Activated naive CD8-positive, alpha-beta T cell (primary cell): Measurements from ENCODE around the gene SSC5D.
"Not testable (repeated sequence)": the region's sequence is repeated elsewhere in the genome, so short reads cannot be mapped to it uniquely, and the experiment has no call there.

Experiments
- H3K27ac Mint-ChIP-seq: one replicate; pipeline ENCODE4 v1.8.0; 2021; ENCODE audit warnings: mixed read lengths
- H3K27me3 Mint-ChIP-seq: one replicate; pipeline ENCODE4 v1.8.0; 2021; ENCODE audit warnings: mixed read lengths
- H3K36me3 Mint-ChIP-seq: one replicate; pipeline ENCODE4 v1.8.0; 2021; ENCODE audit warnings: mixed read lengths
- H3K4me1 Mint-ChIP-seq: one replicate; pipeline ENCODE4 v1.8.0; 2021; ENCODE audit warnings: low read depth, mixed read lengths
- H3K4me3 Mint-ChIP-seq: one replicate; pipeline ENCODE4 v1.8.0; 2021; ENCODE audit warnings: mild to moderate bottlenecking, mixed read lengths
- H3K9me3 Mint-ChIP-seq: one replicate; pipeline ENCODE4 v1.8.0; 2021; ENCODE audit warnings: low read depth, mixed read lengths

SSC5D gene

GRCh38 chr19:55487924-55488687 is at the start of gene SSC5D:
Gene SSC5D, plus strand, starts transcription at chr19:55488436. Its CDS starts 154 bp downstream, at chr19:55488590.
- H3K27me3 Mint-ChIP-seq = peaks cover 2% of the 10 kb centered on the region
- H3K27ac Mint-ChIP-seq = peak within 1 kb of the TSS; percentile 61
- no peaks in the 10 kb centered on the region for H3K9me3 Mint-ChIP-seq
- peaks cover 13% of the 10 kb centered on the region for H3K4me1 Mint-ChIP-seq
- H3K4me3 Mint-ChIP-seq = no peak within 1 kb of the TSS
- no peaks in the 10 kb centered on the region for H3K36me3 Mint-ChIP-seq

DNA sequence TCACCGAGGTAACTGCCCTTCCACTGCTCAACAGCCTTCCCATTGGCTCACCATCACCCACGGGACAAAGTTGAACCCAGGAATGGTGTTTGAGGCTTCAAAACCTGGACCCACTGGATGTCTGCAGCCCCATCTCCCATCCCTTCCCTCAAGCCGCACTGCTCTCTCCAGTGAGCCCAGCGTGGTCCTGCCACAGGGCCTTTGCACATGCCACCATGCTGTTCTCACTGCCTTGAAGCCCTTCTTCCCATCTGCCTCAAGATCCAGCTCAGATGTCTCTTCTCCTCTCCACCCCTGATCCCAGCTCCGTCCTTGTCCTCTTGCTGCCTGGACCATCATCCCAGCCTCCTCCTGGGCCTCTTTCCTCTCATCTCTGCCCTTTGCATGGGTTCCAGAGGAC is 49.2 kb upstream of the SSC5D start:
- no peak overlapping the region for H3K27ac Mint-ChIP-seq
- H3K4me1 Mint-ChIP-seq = peaks cover 22% of the 10 kb centered on the region
- H3K4me3 Mint-ChIP-seq = no peak overlapping the region
- peaks cover 2% of the 10 kb centered on the region for H3K36me3 Mint-ChIP-seq
- no peaks in the 10 kb centered on the region for H3K9me3 Mint-ChIP-seq
- peaks cover 38% of the 10 kb centered on the region for H3K27me3 Mint-ChIP-seq

- Mint-ChIP-seq H3K36me3 (peaks cover 2% of the 10 kb centered on the region), H3K4me3 (peak overlapping the region; percentile 67), H3K27me3 (peaks cover 46% of the 10 kb centered on the region), H3K27ac (no peak overlapping the region), H3K9me3 (no peaks in the 10 kb centered on the region), H3K4me1 (peaks cover 22% of the 10 kb centered on the region)
Observed at GRCh38 chr19:55440411-55441105, 47.7 kb upstream of the SSC5D start.

- Mint-ChIP-seq H3K4me3 (peak overlapping the region; percentile 67), H3K36me3 (peaks cover 4% of the 10 kb centered on the region), H3K4me1 (peaks cover 22% of the 10 kb centered on the region), H3K9me3 (no peaks in the 10 kb centered on the region), H3K27ac (no peak overlapping the region), H3K27me3 (peaks cover 49% of the 10 kb centered on the region)
Observed at GRCh38 chr19:55441319-55441691, 46.9 kb upstream of the SSC5D start.

DNA sequence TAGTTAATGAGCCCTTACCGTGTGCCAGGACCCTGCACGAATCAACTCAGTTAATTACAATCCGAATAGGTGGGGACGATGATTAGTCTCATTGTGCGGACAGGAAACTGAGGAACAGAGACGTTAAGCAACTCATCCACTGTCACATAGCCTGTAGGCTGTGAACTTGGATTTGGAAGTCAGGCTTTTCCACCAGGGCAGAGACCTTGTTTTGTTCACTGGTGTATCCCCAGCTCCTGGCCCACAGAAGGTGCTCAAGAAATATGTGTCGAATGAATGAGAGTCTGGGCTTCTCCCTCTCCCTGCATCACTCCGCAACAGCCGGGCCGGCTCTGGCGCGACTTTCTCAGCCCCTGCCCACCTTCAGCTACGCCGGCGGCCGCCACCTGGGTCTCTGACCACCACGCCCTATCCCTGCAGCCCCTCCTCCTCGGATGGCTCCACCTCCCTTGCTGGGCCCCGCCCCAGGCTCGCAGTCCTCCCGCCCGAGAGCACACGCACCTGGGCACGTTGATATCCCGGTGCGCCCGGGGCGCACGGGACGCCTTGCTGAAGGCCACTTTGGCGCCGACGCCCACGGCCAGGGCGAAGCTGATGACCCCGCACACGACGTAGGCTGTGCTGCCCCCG is 46.4 kb upstream of the SSC5D start:
- Mint-ChIP-seq H3K4me3 (peak overlapping the region; percentile 67), H3K27ac (no peak overlapping the region), H3K9me3 (no peaks in the 10 kb centered on the region), H3K36me3 (peaks cover 4% of the 10 kb centered on the region), H3K27me3 (peaks cover 45% of the 10 kb centered on the region), H3K4me1 (peaks cover 22% of the 10 kb centered on the region)

GRCh38 chr19:55442372-55442961 is 45.8 kb upstream of the SSC5D start:
- Mint-ChIP-seq H3K27ac (no peak overlapping the region), H3K9me3 (no peaks in the 10 kb centered on the region)

DNA sequence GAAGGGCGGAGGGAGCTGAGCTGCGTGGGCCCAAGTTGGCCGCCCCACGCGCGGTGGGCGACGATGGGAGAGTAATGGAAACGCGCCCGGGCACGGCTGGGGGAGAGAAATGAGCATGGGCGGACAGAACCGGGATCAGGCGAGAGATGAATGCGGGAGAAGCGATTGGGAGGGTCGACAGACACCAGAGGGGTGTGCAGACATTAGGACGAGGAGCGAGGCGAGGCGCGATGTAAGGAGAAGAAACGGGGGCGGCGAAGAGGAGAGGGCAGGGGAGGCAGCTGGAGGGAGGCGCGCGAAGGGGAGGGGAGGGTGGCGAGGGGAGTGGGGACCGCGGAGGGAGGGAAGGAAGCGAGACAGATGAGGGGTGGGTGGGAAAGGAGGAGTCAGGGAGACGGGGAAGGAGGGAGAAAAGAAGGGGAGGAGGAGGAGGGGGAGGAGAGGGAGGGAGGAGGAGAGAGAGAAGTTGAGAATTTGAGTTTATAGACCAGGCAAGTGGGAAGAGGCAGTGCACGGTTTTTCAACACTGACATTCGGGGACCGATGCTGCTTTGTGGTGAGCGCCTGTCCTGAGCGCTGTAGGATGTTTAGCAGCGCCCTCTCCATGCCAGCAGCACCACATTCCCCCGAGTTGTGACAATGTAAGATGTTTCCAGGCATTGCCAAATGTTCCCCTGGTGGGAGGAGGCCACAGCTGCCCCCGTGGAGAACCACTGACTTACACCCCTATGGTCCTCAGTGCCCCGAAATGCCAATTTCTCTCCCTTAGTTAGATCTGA is 45.0 kb upstream of the SSC5D start, which contains the start of gene SHISA7:
Gene SHISA7, minus strand, starts transcription at position 256 of the 779 bp plus-strand sequence. CDS start 437 bp downstream, outside the sequence.
- Mint-ChIP-seq H3K27ac (peak within 1 kb of the TSS; percentile 68), H3K36me3 (peaks cover 4% of the 10 kb centered on the region), H3K4me1 (peaks cover 21% of the 10 kb centered on the region), H3K27me3 (peaks cover 40% of the 10 kb centered on the region), H3K9me3 (no peaks in the 10 kb centered on the region), H3K4me3 (peak within 1 kb of the TSS; percentile 66)

More at GRCh38 chr19:55442372-55442961, 45.8 kb upstream of the SSC5D start:
- Mint-ChIP-seq H3K36me3 (peaks cover 4% of the 10 kb centered on the region), H3K4me1 (peaks cover 21% of the 10 kb centered on the region), H3K4me3 (no peak overlapping the region), H3K27me3 (peaks cover 40% of the 10 kb centered on the region)

- no peaks in the 10 kb centered on the region for H3K9me3 Mint-ChIP-seq
Observed at GRCh38 chr19:55443824-55444480, 44.3 kb upstream of the SSC5D start.

GRCh38 chr19:55444646-55445045 is 43.6 kb upstream of the SSC5D start:
- peaks cover 4% of the 10 kb centered on the region for H3K36me3 Mint-ChIP-seq
- H3K4me3 Mint-ChIP-seq = no peak overlapping the region
- no peaks in the 10 kb centered on the region for H3K9me3 Mint-ChIP-seq
- no peak overlapping the region for H3K27ac Mint-ChIP-seq
- H3K4me1 Mint-ChIP-seq = peaks cover 19% of the 10 kb centered on the region
- H3K27me3 Mint-ChIP-seq = peaks cover 31% of the 10 kb centered on the region

More at GRCh38 chr19:55443824-55444480, 44.3 kb upstream of the SSC5D start:
- peaks cover 21% of the 10 kb centered on the region for H3K4me1 Mint-ChIP-seq
- peak overlapping the region; percentile 68 for H3K27ac Mint-ChIP-seq
- peaks cover 4% of the 10 kb centered on the region for H3K36me3 Mint-ChIP-seq
- peak overlapping the region; percentile 66 for H3K4me3 Mint-ChIP-seq
- H3K27me3 Mint-ChIP-seq = peaks cover 38% of the 10 kb centered on the region

- peaks cover 4% of the 10 kb centered on the region for H3K36me3 Mint-ChIP-seq
- H3K4me1 Mint-ChIP-seq = peaks cover 12% of the 10 kb centered on the region
- H3K9me3 Mint-ChIP-seq = no peaks in the 10 kb centered on the region
- no peak overlapping the region for H3K27ac Mint-ChIP-seq
- no peak overlapping the region for H3K4me3 Mint-ChIP-seq
- H3K27me3 Mint-ChIP-seq = peaks cover 26% of the 10 kb centered on the region
Observed at GRCh38 chr19:55446060-55446459, 42.2 kb upstream of the SSC5D start.

DNA sequence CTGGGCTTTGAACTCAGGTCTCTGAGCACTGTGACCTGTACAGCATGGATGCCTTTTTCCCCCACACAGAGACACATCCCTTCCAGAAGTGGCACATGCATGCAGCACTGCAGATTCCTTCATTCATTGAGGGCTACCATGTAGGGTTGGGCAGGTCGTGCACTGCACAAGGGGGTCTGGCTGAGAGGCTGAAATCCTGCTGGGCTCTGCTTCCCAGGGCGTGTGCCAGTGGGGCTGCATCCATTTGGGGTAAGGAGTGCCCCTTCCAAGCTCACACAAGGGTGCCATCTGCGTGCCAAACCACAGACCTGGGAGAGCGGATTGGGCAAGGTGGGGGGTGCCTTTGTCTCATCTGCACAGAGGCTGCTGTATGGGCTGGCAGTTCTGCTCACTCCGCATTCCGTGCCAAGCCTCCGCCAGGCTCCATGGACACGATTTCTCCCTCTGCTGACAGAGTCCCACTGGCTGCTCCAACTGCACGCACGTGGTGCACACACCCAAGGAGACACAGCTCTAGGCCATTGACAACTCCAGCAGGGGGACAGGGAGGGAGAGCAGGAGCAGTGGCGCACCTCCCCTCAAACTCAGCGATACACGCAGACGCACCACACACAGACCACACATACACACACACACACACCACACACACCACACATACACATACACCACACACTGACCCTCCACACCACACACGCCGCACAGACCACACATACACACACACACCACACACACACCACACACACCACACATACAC is 40.6 kb upstream of the SSC5D start:
- Mint-ChIP-seq H3K4me1 (peaks cover 4% of the 10 kb centered on the region), H3K27me3 (peaks cover 19% of the 10 kb centered on the region), H3K9me3 (no peaks in the 10 kb centered on the region), H3K27ac (no peak overlapping the region), H3K4me3 (no peak overlapping the region), H3K36me3 (peaks cover 2% of the 10 kb centered on the region)

DNA sequence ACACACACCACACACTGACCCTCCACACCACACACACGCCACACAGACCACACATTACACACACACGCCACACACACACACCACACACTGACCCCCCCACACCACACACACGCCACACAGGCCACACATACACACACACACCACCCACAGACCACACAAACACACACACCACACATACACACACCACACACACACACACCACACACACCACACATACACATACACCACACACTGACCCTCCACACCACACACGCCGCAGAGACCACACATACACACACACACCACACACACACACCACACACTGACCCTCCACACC is 40.1 kb upstream of the SSC5D start:
- H3K4me1 Mint-ChIP-seq, H3K4me3 Mint-ChIP-seq, H3K27ac Mint-ChIP-seq, H3K9me3 Mint-ChIP-seq, H3K36me3 Mint-ChIP-seq: not testable (repeated sequence)
- peaks cover 17% of the 10 kb centered on the region for H3K27me3 Mint-ChIP-seq

- no peaks in the 10 kb centered on the region for H3K9me3 Mint-ChIP-seq
- H3K4me3 Mint-ChIP-seq = no peak overlapping the region
- H3K36me3 Mint-ChIP-seq = peaks cover 5% of the 10 kb centered on the region
- H3K27ac Mint-ChIP-seq = no peak overlapping the region
- peaks cover 8% of the 10 kb centered on the region for H3K4me1 Mint-ChIP-seq
- peaks cover 11% of the 10 kb centered on the region for H3K27me3 Mint-ChIP-seq
Observed at GRCh38 chr19:55449469-55449868, 38.8 kb upstream of the SSC5D start.
